ENCODE results near the gene ARL6IP1.
"Not testable (repeated sequence)": the region's sequence is repeated elsewhere in the genome, so short reads cannot be mapped to it uniquely, and the experiment has no call there.

- TF ChIP-seq CTCF (IDR thresholded peaks at IDR 0.05; ENCODE audit: low read length); EZH2 (IDR thresholded peaks at IDR 0.05; ENCODE audit: borderline replicate concordance, low read length): not testable (repeated sequence)
Measured at GRCh38 chr16:18767217-18767616, 34.1 kb downstream of the ARL6IP1 start.

Data from OCI-LY1 (cell line).